IMR-90 (cell line): ENCODE data around the gene DLL1. TPM values are rescaled to one million over a fixed set of nuclear protein-coding genes. Genes with fewer than 3 reads are reported as not detected.
"Not testable (repeated sequence)": the region's sequence is repeated elsewhere in the genome, so short reads cannot be mapped to it uniquely, and the experiment has no call there.

Source experiments
- ATAC-seq: fragments of 200-7000 bp; cut with Tn5 transposase; 2 replicates; pipeline ENCODE4 v1.9.1; 2020; ENCODE audit warnings: low read depth, mild to moderate bottlenecking, moderate library complexity
- BruUV-seq: library from RNA; stranded (reverse); fragments of 400-500 nt; replicated peaks from 2 replicates; lab custom pipeline; 2021; lab: Mats Ljungman, UMichigan
- CTCF ChIA-PET: fragments of 300-600 bp; formaldehyde crosslinking; extraction: SDS; loops from one replicate; lab custom pipeline; 2021; ENCODE audit warnings: antibody characterized with exemption; lab: Yijun Ruan, JAX
- POLR2A ChIA-PET: fragments of 300-600 bp; sonication (Branson Sonifier 250); formaldehyde crosslinking; loops from one replicate; lab custom pipeline; 2022; ENCODE audit warnings: antibody characterized with exemption; ENCODE audit not compliant: unreplicated experiment; lab: Charles Lee
- DNase-seq: peaks from one replicate; pipeline ENCODE4 v3.0.0; 2013
- H2AFZ ChIP-seq: replicated peaks from 2 replicates; pipeline ENCODE3; 2013; ENCODE audit warnings: low read length, mild to moderate bottlenecking; ENCODE audit not compliant: poor library complexity
- H2AK5ac ChIP-seq: 2 replicates; pipeline ENCODE4 v1.6.1; 2013; ENCODE audit warnings: low read depth, low read length, inconsistent platforms
- H2AK9ac ChIP-seq: replicated peaks from 2 replicates; pipeline ENCODE3; 2013; ENCODE audit warnings: mild to moderate bottlenecking, low read depth, low read length, moderate library complexity; ENCODE audit not compliant: poor library complexity
- H2BK120ac ChIP-seq: 2 replicates; pipeline ENCODE4 v1.6.1; 2013; ENCODE audit warnings: low read depth, low read length, inconsistent platforms
- H2BK15ac ChIP-seq: 3 replicates; pipeline ENCODE4 v1.6.1; 2013; ENCODE audit warnings: low read depth, low read length, inconsistent platforms
- H2BK20ac ChIP-seq: 2 replicates; pipeline ENCODE4 v1.6.1; 2013; ENCODE audit warnings: low read depth, mild to moderate bottlenecking, inconsistent platforms, low read length, moderate library complexity
- H2BK5ac ChIP-seq: 2 replicates; pipeline ENCODE4 v1.6.1; 2013; ENCODE audit warnings: mild to moderate bottlenecking, low read depth, low read length, inconsistent platforms; ENCODE audit not compliant: poor library complexity, severe bottlenecking
- H3K14ac ChIP-seq: replicated peaks from 2 replicates; pipeline ENCODE4 v1.6.1; 2013; ENCODE audit warnings: low read depth, low read length, inconsistent platforms
- H3K18ac ChIP-seq: 2 replicates; pipeline ENCODE4 v1.6.1; 2013; ENCODE audit warnings: low read depth, low read length, control low read depth
- H3K23ac ChIP-seq: 2 replicates; pipeline ENCODE4 v1.6.1; 2013; ENCODE audit warnings: low read depth, low read length, inconsistent platforms
- H3K27ac ChIP-seq: 2 replicates; pipeline ENCODE4 v1.5.1; 2013; ENCODE audit warnings: mild to moderate bottlenecking, control low read depth, low read length; ENCODE audit not compliant: insufficient read depth
- H3K27me3 ChIP-seq: 2 replicates; pipeline ENCODE4 v1.6.1; 2013; ENCODE audit warnings: low read length; ENCODE audit not compliant: control insufficient read depth, insufficient read depth
- H3K36me3 ChIP-seq: 2 replicates; pipeline ENCODE4 v1.6.1; 2013; ENCODE audit warnings: low read length, mixed read lengths; ENCODE audit not compliant: control insufficient read depth, insufficient read depth
- H3K4ac ChIP-seq: 2 replicates; pipeline ENCODE4 v1.6.1; 2013; ENCODE audit warnings: low read depth, low read length, inconsistent platforms
- H3K4me1 ChIP-seq: 2 replicates; pipeline ENCODE4 v1.6.1; 2013; ENCODE audit warnings: low read length, mixed read lengths; ENCODE audit not compliant: control insufficient read depth, insufficient read depth
- H3K4me2 ChIP-seq: 2 replicates; pipeline ENCODE4 v1.6.1; 2013; ENCODE audit warnings: low read depth, mild to moderate bottlenecking, control low read depth, low read length, moderate library complexity
- H3K4me3 ChIP-seq: 2 replicates; pipeline ENCODE4 v1.5.1; 2013; ENCODE audit warnings: low read depth, mild to moderate bottlenecking, control low read depth, low read length, moderate library complexity; ENCODE audit not compliant: insufficient read depth
- H3K56ac ChIP-seq: 2 replicates; pipeline ENCODE4 v1.6.1; 2013; ENCODE audit warnings: low read length, inconsistent platforms; ENCODE audit not compliant: insufficient read depth; ENCODE audit errors: extremely low read depth
- H3K79me1 ChIP-seq, 2 experiments: 2 replicates each; pipeline ENCODE4 v1.6.1; 2013; ENCODE audit warnings: low read length in 2 of 2, inconsistent platforms in 1 of 2, low read depth in 1 of 2
- H3K9ac ChIP-seq: 2 replicates; pipeline ENCODE4 v1.6.1; 2013; ENCODE audit warnings: low read depth, low read length, control low read depth
- H3K9me1 ChIP-seq: 2 replicates; pipeline ENCODE4 v1.6.1; 2013; ENCODE audit warnings: low read length, inconsistent platforms; ENCODE audit not compliant: insufficient read depth
- H3K9me3 ChIP-seq: 2 replicates; pipeline ENCODE4 v1.6.1; 2013; ENCODE audit warnings: low read length; ENCODE audit not compliant: control insufficient read depth, insufficient read depth
- H4K20me1 ChIP-seq: 2 replicates; pipeline ENCODE4 v1.6.1; 2013; ENCODE audit warnings: low read length, inconsistent platforms; ENCODE audit not compliant: insufficient read depth
- H4K5ac ChIP-seq: 2 replicates; pipeline ENCODE4 v1.6.1; 2013; ENCODE audit warnings: mild to moderate bottlenecking, low read depth, low read length, control low read depth
- H4K8ac ChIP-seq, 2 experiments: 2 replicates each; pipeline ENCODE4 v1.6.1; 2013; ENCODE audit warnings: low read depth in 2 of 2, low read length in 2 of 2, control low read depth in 1 of 2, inconsistent platforms in 1 of 2
- H4K91ac ChIP-seq: 2 replicates; pipeline ENCODE4 v1.6.1; 2013; ENCODE audit warnings: low read depth, low read length, inconsistent platforms; ENCODE audit not compliant: insufficient read depth
- MXI1 ChIP-seq: IDR thresholded peaks from 2 replicates; pipeline ENCODE4 v1.6.1; 2012; ENCODE audit warnings: low read depth, mild to moderate bottlenecking, low read length, moderate library complexity, borderline replicate concordance
- POLR2A ChIP-seq: IDR thresholded peaks from 2 replicates; pipeline ENCODE4 v1.6.1; 2012; ENCODE audit warnings: mild to moderate bottlenecking, low read depth, low read length
- RCOR1 ChIP-seq: IDR thresholded peaks from 2 replicates; pipeline ENCODE4 v1.6.1; 2012; ENCODE audit warnings: mild to moderate bottlenecking, low read length, improper control_type of control experiment; ENCODE audit not compliant: insufficient replicate concordance
- SMC3 ChIP-seq: fragments of 150-350 bp; IDR thresholded peaks from 2 replicates; pipeline ENCODE4 v1.6.1; 2016; ENCODE audit warnings: low read depth, mild to moderate bottlenecking, antibody characterized with exemption, low read length, moderate library complexity
- WGBS, 2 experiments: methylation state at CpG; one replicate each; pipeline versions ENCODE4 v1.1.5 to v1.1.7; 2013; ENCODE audit warnings: missing lambda C conversion rate in 2 of 2; ENCODE audit not compliant: insufficient read length in 1 of 2; ENCODE audit errors: extremely low coverage in 2 of 2; 5-methylcytosine and 5-hydroxymethylcytosine counted together
- dilution Hi-C: fragments of 300-500 bp; cut with HindIII; formaldehyde crosslinking; loops from one replicate; pipeline ENCODE4 v1.14.3; 2018; ENCODE audit warnings: low sequenced_read_pairs; ENCODE audit not compliant: unreplicated experiment
- in situ Hi-C: fragments of 300-500 bp; cut with MboI; formaldehyde crosslinking; loops from 3 replicates; pipeline ENCODE4 v1.14.3; 2019; ENCODE audit warnings: low sequenced_read_pairs, inconsistent platforms, mixed read lengths
- intact Hi-C: fragments of 100-400 bp; cut with micrococcal nuclease; formaldehyde crosslinking; loops from 2 replicates; pipeline ENCODE4 v1.10.0; 2022
- polyA plus RNA-seq, 3 experiments: library from polyadenylated mRNA; depleted of rRNA; stranded (reverse); fragments of >200 nt; gene quantifications; 2 replicates each; pipeline ENCODE4 v1.2.3, GENCODE V29; 2012; ENCODE audit warnings: low replicate concordance in 1 of 3
- total RNA-seq: library from RNA; depleted of rRNA; stranded (reverse); fragments of >200 nt; gene quantifications from 2 replicates; pipeline ENCODE4 v1.2.3, GENCODE V29; 2012

The DLL1 gene
- total and polyA plus RNA-seq, 2 of the 4 experiments (the other 2 are of a cell fraction), result under 0.01 to 0.31 TPM

GRCh38 chr6:170290296-170291128, at the start of gene DLL1 (continued):
- TF ChIP-seq SMC3 (no peak), RCOR1 (no peak), POLR2A (no peak), MXI1 (no peak)

GRCh38 chr6:170335199-170335598, 44.3 kb upstream of the DLL1 start:
- H3K4me2 ChIP-seq, H3K27me3 ChIP-seq, intact Hi-C loops, H3K56ac ChIP-seq, BruUV-seq, H3K9ac ChIP-seq, POLR2A ChIA-PET, CTCF ChIA-PET, H4K8ac ChIP-seq, H4K20me1 ChIP-seq, H3K4ac ChIP-seq, H3K14ac ChIP-seq, H2AK9ac ChIP-seq, H3K9me1 ChIP-seq, H4K91ac ChIP-seq, H3K23ac ChIP-seq, H3K9me3 ChIP-seq, dilution Hi-C loops, H4K5ac ChIP-seq, H2BK15ac ChIP-seq, H2BK120ac ChIP-seq, H3K4me1 ChIP-seq, DNase-seq, H2BK5ac ChIP-seq, H2AK5ac ChIP-seq, H3K18ac ChIP-seq, ATAC-seq, H3K27ac ChIP-seq, H2AFZ ChIP-seq, H2BK20ac ChIP-seq, in situ Hi-C loops, H3K4me3 ChIP-seq: not testable (repeated sequence)
- Histone ChIP-seq H3K79me1 (peaks cover 3 to 12% of the 10 kb centered on the region in 2 experiments), H3K36me3 (peaks cover 23% of the 10 kb centered on the region)
- no CpG with 5 or more reads among the region's 3 CpGs for WGBS, 2 experiments
